Fibroblast of villous mesenchyme (primary cell): ENCODE data around the gene TEX38. TPM values are rescaled to one million over a fixed set of nuclear protein-coding genes. Genes with fewer than 3 reads are reported as not detected.

Source experiments
- DNase-seq: peaks from one replicate; pipeline ENCODE4 v3.0.0-alpha.2; 2010; ENCODE audit warnings: low read depth
- H3K4me3 ChIP-seq: 2 replicates; pipeline ENCODE4 v1.5.1; 2011; ENCODE audit warnings: low read depth, mild to moderate bottlenecking, low read length
- total RNA-seq: library from RNA; depleted of rRNA; stranded (reverse); fragments of >200 nt; gene quantifications from 2 replicates; pipeline ENCODE4 v1.2.3, GENCODE V29; 2012
- TF ChIP-seq, protein P1 (sequence below): IDR thresholded peaks from 2 replicates; pipeline ENCODE4 v1.5.1; 2012; ENCODE audit warnings: low read depth, mild to moderate bottlenecking, low read length; ENCODE audit not compliant: insufficient read depth

The TEX38 gene
- total RNA-seq, 1 donor: under 0.01 TPM

DNA sequence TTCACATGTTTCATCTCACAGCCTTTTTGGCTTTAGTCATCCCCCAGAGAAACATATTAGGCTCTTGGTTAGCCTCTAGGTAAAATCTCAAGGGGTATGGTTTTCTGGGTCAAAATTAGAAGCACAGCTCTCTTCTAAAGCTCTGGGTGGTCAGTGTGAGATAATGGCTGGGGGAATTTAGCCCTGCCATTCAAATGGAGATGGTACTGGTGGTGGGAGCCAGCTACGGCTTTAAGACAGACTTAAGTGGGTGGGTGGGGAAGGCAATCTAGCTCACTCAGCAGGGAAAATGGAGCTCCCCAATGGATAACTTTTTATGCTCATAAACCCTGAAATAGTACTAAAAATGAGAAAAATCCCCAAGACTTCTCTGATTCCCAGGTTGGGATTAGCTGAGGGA, 5.7 kb downstream of the TEX38 start:
- H3K4me3 ChIP-seq: no peak overlapping the region
- TF ChIP-seq, protein P1, sequence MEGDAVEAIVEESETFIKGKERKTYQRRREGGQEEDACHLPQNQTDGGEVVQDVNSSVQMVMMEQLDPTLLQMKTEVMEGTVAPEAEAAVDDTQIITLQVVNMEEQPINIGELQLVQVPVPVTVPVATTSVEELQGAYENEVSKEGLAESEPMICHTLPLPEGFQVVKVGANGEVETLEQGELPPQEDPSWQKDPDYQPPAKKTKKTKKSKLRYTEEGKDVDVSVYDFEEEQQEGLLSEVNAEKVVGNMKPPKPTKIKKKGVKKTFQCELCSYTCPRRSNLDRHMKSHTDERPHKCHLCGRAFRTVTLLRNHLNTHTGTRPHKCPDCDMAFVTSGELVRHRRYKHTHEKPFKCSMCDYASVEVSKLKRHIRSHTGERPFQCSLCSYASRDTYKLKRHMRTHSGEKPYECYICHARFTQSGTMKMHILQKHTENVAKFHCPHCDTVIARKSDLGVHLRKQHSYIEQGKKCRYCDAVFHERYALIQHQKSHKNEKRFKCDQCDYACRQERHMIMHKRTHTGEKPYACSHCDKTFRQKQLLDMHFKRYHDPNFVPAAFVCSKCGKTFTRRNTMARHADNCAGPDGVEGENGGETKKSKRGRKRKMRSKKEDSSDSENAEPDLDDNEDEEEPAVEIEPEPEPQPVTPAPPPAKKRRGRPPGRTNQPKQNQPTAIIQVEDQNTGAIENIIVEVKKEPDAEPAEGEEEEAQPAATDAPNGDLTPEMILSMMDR: no peak
- no peak for DNase-seq

DNA sequence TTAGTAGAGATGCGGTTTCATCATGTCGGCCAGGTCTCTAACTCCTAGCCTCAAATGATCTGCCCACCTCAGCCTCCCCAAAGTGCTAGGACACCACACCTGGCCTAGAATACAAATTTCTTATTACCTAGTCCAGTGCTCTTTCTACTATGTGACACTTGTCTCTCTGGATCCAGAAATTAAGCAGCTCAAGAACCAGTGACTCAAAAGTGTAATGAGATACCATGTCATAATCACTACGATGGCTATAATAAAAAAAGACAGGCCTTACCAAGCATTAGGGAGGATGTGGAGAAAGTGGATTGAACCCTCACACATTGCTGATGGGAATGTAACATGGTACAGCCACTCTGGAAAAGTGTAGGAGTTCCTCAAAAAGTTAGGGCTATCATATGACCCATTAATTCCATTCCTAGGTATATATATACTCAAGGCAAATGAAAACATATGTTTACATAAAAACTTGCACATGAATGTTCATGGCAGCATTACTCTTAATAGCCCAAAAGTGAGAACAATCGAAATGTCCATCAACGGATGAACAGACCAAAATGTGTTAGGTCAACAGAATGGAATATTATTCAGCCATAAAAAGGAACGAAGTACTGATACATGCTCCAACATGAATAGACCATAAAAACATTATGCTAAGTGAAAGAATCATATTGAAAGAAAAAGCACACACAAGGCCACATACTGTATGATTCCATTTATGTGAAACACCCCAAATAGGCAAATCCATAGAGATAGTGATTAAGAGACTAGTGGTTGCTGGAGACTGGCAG, 8.3 kb downstream of the TEX38 start:
- no peak overlapping the region for H3K4me3 ChIP-seq
- TF ChIP-seq, protein P1: no peak
- no peak for DNase-seq

DNA sequence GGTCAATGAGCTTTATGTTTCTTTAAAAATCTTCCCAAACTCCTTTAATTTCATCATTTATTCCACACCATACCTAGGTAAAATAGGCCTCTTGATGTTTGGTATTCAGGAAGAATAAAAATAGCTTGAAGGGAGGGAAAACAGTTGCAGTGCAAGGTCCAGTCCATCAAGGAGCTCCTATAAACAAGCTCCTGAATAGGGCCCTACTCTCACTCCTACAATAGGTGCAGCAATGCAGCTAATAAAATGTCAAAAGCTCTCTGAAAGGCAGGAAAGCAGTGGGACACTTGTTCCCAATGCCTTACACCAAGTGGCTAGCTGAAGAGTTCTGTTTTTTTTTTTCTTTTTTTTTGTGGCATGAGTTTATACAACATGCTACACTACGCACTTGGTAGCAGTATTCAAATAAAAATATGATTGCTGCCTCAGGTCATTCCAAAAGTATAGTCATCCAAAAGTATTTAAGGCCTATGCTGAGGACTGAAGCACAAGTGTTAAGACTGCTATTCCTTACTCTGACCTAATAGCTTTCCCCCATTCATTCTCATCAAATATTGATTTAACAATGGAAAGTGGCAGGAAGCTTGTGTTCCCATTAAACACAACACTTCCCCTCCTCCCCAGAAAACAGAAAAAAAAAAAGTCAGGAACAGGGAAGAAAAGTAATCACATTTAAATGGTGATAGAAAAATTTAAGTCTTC, 9.8 kb downstream of the TEX38 start:
- TF ChIP-seq, protein P1: no peak
- DNase-seq: no peak
- H3K4me3 ChIP-seq: no peak overlapping the region

DNA sequence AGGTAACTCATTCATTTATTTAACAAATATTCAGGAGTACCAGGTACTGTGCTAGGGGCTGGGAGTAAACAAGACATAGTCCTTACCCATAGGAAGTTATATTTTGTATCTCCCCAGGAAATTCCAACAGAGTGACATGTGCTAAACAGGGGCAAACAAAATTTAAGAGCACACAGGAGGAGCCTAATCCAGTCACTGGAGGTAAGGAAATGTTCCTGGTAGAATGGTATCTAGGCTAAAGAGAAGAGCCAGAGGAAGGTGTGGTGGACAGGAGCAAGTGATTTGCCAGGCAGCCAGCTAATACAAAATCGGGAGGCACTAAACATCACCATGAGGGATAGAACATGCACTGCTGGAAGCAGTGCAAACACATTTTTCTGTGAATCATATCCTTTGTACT, 10.4 kb downstream of the TEX38 start:
- DNase-seq: no peak
- H3K4me3 ChIP-seq: no peak overlapping the region
- TF ChIP-seq, protein P1: no peak

DNA sequence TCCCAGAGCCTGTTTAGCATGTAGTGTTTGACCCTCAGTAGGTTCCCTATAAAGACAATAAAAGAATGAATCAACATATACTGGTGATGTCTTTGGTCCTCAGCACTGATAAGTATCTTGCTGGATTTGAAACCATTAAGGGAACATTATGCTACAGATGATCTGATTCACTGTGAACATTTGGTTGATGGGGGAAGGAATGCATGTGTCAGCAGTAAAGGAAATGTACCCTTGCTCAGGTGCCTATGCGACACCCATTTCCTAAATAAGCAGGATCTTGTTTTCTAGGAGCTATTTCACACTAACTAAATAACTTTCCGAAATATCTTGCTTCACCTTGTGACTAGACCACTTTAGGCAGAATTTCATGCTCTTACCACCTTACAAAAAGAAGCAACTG, 13.0 kb downstream of the TEX38 start:
- DNase-seq: no peak

DNA sequence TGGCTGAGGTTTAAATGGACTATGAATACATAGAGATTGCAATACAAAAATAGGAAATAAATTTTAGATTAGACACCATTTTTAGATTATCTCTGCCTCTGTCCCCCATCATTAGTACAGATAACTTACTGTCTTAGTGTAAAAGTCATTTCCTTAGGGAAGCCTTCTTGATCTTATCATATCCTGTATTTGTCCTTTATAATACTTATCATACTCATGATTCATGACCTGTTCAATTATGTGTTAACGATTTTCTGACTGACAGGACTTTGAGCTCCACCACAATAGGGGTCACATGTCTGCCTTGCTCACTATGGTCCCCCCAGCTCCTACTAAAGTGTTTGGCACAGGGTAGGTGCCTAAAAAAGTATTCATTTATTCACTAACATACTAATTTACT, 14.6 kb downstream of the TEX38 start:
- DNase-seq: no peak
- TF ChIP-seq, protein P1: no peak
- no peak overlapping the region for H3K4me3 ChIP-seq

More for the DNA sequence above, 13.0 kb downstream of the TEX38 start:
- no peak overlapping the region for H3K4me3 ChIP-seq
- TF ChIP-seq, protein P1: no peak
